ENCODE results near the gene RPAP3.
"Not testable (repeated sequence)": the region's sequence is repeated elsewhere in the genome, so short reads cannot be mapped to it uniquely, and the experiment has no call there.

DNA sequence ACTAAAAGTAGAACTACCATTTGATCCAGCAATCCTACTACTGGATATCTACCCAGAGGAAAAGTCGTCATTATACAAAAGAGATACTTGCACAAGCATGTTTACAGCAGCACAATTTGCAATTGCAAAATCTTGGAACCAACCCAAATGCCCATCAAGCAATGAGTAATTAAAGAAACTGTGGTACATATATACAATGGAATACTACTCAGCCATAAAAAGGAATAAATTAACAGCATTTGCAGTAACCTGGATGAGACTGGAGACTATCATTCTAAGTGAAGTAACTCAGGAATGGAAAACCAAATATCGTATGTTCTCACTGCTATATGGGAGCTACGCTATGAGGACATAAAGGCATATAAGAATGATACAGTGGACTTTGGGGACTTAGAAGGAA is 63.5 kb downstream of the RPAP3 start:
- TF ChIP-seq POLR2A (IDR thresholded peaks at IDR 0.05; ENCODE audit: low read length); GATA1 (IDR thresholded peaks at IDR 0.05; ENCODE audit: low read depth, low read length): not testable (repeated sequence)

Measured in erythroblast (primary cell).